PC-3 (cell line): ENCODE data around the gene PICALM. TPM values are rescaled to one million over a fixed set of nuclear protein-coding genes. Genes with fewer than 3 reads are reported as not detected.

ENCODE experiments used
- ATAC-seq: fragments of 200-7000 bp; cut with Tn5 transposase; 2 replicates; pipeline ENCODE4 v1.9.1; 2020; ENCODE audit warnings: mild to moderate bottlenecking, moderate library complexity
- BruUV-seq: library from RNA; stranded (reverse); fragments of 400-500 nt; replicated peaks from 2 replicates; lab custom pipeline; 2021; lab: Mats Ljungman, UMichigan
- CTCF ChIA-PET: fragments of 300-600 bp; sonication (Branson Sonifier 250); formaldehyde crosslinking; loops from one replicate; lab custom pipeline; 2022; ENCODE audit warnings: antibody characterized with exemption; lab: Charles Lee
- POLR2A ChIA-PET: fragments of 300-600 bp; sonication (Branson Sonifier 250); formaldehyde crosslinking; loops from one replicate; lab custom pipeline; 2022; ENCODE audit warnings: antibody characterized with exemption; ENCODE audit not compliant: unreplicated experiment; lab: Charles Lee
- DNase-seq: peaks from one replicate; pipeline ENCODE4 v3.0.0-alpha.2; 2015
- H2AFZ ChIP-seq: fragments of 300-600 bp; sonication (generic); 2 replicates; pipeline ENCODE4 v1.6.0; 2016; ENCODE audit warnings: antibody characterized with exemption, low read length
- H3F3A ChIP-seq: fragments of 300-600 bp; sonication (generic); one replicate; pipeline ENCODE4 v1.6.0; 2017; ENCODE audit warnings: antibody characterized with exemption, low read length, control low read depth, mild to moderate bottlenecking; ENCODE audit not compliant: unreplicated experiment
- H3K27ac ChIP-seq: fragments of 300-600 bp; sonication (generic); 2 replicates; pipeline ENCODE4 v1.5.1; 2016; ENCODE audit warnings: mild to moderate bottlenecking, low read length
- H3K27me3 ChIP-seq: fragments of 300-600 bp; sonication (generic); 2 replicates; pipeline ENCODE4 v1.6.1; 2016; ENCODE audit warnings: low read length, mixed read lengths
- H3K36me3 ChIP-seq: fragments of 300-600 bp; sonication (generic); 2 replicates; pipeline ENCODE4 v1.6.1; 2016; ENCODE audit warnings: low read depth, mixed run types, low read length, mixed read lengths
- H3K4me1 ChIP-seq: fragments of 300-600 bp; sonication (generic); 2 replicates; pipeline ENCODE4 v1.5.1; 2016; ENCODE audit warnings: low read length; ENCODE audit not compliant: insufficient read depth
- H3K4me2 ChIP-seq: fragments of 300-600 bp; sonication (generic); 2 replicates; pipeline ENCODE4 v1.6.0; 2016; ENCODE audit warnings: low read length
- H3K4me3 ChIP-seq: fragments of 300-600 bp; sonication (generic); 2 replicates; pipeline ENCODE4 v1.5.1; 2016; ENCODE audit warnings: mild to moderate bottlenecking, low read length, mixed read lengths
- H3K79me2 ChIP-seq: fragments of 300-600 bp; sonication (generic); 2 replicates; pipeline ENCODE4 v1.6.1; 2017; ENCODE audit warnings: low read length, mixed read lengths
- H3K9ac ChIP-seq: fragments of 300-600 bp; sonication (generic); 2 replicates; pipeline ENCODE4 v1.6.0; 2016; ENCODE audit warnings: mild to moderate bottlenecking, low read length
- H3K9me2 ChIP-seq: fragments of 300-600 bp; sonication (generic); replicated peaks from 2 replicates; pipeline ENCODE4 v1.6.1; 2016; ENCODE audit warnings: mixed run types, low read length, mixed read lengths
- H3K9me3 ChIP-seq: fragments of 300-600 bp; sonication (generic); 2 replicates; pipeline ENCODE4 v1.6.1; 2016; ENCODE audit warnings: low read length, mixed read lengths
- H4K20me1 ChIP-seq: fragments of 300-600 bp; sonication (generic); 2 replicates; pipeline ENCODE4 v1.6.1; 2016; ENCODE audit warnings: low read length, mixed read lengths
- CTCF ChIP-seq: fragments of 300-600 bp; sonication (generic); conservative IDR thresholded peaks from 2 replicates; pipeline ENCODE4 v1.5.1; 2017; ENCODE audit warnings: antibody characterized with exemption, low read depth, mild to moderate bottlenecking, low read length
- EZH2 ChIP-seq: fragments of 300-600 bp; sonication (generic); IDR thresholded peaks from one replicate; pipeline ENCODE4 v1.6.1; 2017; ENCODE audit warnings: antibody characterized with exemption, mild to moderate bottlenecking, low read length; ENCODE audit not compliant: unreplicated experiment
- EZH2phosphoT487 ChIP-seq: fragments of 300-600 bp; sonication (generic); IDR thresholded peaks from 2 replicates; pipeline ENCODE4 v1.6.1; 2018; ENCODE audit warnings: mild to moderate bottlenecking, antibody characterized with exemption, low read length, borderline replicate concordance
- intact Hi-C: fragments of 100-400 bp; cut with micrococcal nuclease; formaldehyde crosslinking; loops from 2 replicates; pipeline ENCODE4 v1.9.0; 2023
- total RNA-seq: library from RNA; depleted of rRNA; stranded (reverse); fragments of >200 nt; gene quantifications from 2 replicates; pipeline ENCODE4 v1.2.3, GENCODE V29; 2014

The PICALM gene
- total RNA-seq, 1 experiment from 2014 or later = 59.3 TPM

- DNase-seq (peak; percentile 22), ATAC-seq (peak; percentile 37)
- Histone ChIP-seq H3K4me2 (peak overlapping the region; percentile 78), H3K4me3 (peak overlapping the region; percentile 39), H3K9ac (peak overlapping the region; percentile 54), H3K9me2 (no peaks in the 10 kb centered on the region), H3K36me3 (no peaks in the 10 kb centered on the region), H2AFZ (peak overlapping the region; percentile 79), H3K9me3 (no peaks in the 10 kb centered on the region), H3K27ac (peak overlapping the region; percentile 89), H3K79me2 (no peaks in the 10 kb centered on the region), H4K20me1 (no peaks in the 10 kb centered on the region), H3K4me1 (peaks cover 27% of the 10 kb centered on the region), H3K27me3 (no peaks in the 10 kb centered on the region), H3F3A (no peaks in the 10 kb centered on the region)
- TF ChIP-seq CTCF (peak; percentile 19; the same call in 1 of the 2 replicates), EZH2 (no peak), EZH2phosphoT487 (no peak)
- intact Hi-C loops = no loop called here
- CTCF ChIA-PET = interaction anchor here (0.7 to 1.5 kb wide), 4 partner anchors 78 to 832 kb away, joined by 3 to 5 read pairs (median 3); no protein-coding TSS in a partner anchor
- BruUV-seq = no TSS peak
- POLR2A ChIA-PET = no interaction called here
These were observed 46.9 kb upstream of the PICALM start for GRCh38 chr11:86115542-86116385.

- DNase-seq (no peak), ATAC-seq (no peak)
- Histone ChIP-seq H2AFZ (no peak overlapping the region), H3K4me3 (no peak overlapping the region), H3K36me3 (no peaks in the 10 kb centered on the region), H3K79me2 (no peaks in the 10 kb centered on the region), H3F3A (no peaks in the 10 kb centered on the region), H3K4me2 (no peak overlapping the region), H4K20me1 (no peaks in the 10 kb centered on the region), H3K9me2 (no peaks in the 10 kb centered on the region), H3K4me1 (no peaks in the 10 kb centered on the region), H3K27ac (no peak overlapping the region), H3K9me3 (no peaks in the 10 kb centered on the region), H3K27me3 (no peaks in the 10 kb centered on the region), H3K9ac (no peak overlapping the region)
- ChIA-PET POLR2A (no interaction called here), CTCF (no interaction called here)
- TF ChIP-seq CTCF (no peak), EZH2 (no peak), EZH2phosphoT487 (no peak)
- BruUV-seq = no TSS peak
- intact Hi-C loops = no loop called here
These were observed 40.2 kb upstream of the PICALM start for GRCh38 chr11:86108890-86109638.
